ENCODE data around the gene SCN1A. TPM values are rescaled to one million over a fixed set of nuclear protein-coding genes. Genes with fewer than 3 reads are reported as not detected.

The SCN1A gene
- total and polyA plus RNA-seq, 2 of the 13 experiments (the other 11 are each of a cell fraction or from before 2014, with no cell fraction given), result 19.9 to 39.4 TPM

DNA sequence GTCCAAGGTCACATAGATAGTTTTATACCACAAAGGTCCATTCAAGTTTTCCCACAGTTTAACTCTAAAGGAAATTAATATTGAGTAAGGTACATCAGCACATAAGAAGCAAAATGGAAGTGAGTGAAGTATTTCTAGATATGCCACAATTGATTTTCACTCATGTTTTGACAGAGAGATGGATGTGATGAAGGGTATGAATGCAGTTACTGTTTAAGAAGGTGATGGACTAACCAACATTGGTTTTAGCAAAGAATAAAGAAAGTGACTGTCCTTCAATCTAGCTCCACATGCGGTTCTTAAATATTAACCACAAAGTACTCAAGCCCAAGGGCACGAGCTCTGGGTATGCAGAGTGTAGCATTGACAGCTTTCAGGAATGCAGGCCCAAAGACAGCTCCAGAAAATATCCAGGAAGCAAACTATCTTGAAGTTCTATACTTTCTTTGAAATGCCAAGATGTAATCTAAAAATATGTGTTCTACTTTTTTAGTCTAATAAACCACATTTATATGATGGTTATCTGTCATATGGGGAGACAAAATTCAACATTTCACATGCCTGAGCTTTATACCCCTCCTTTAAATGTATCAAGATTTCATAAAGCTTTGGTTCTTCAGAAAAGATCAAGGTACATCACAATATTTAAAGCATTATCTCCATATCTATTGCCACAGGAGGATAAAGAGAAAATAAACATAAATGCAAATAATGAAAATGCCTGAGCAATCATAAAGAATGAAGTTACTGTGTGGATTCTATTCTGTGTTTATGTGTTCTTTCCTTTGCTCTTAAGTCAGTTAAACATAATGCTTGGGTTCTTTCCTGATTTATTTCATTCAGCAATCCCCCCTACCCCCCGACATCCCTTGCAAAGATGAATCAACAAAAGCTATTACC is 6.7 kb upstream of the SCN1A start (continued):
- TF ChIP-seq, protein P1, sequence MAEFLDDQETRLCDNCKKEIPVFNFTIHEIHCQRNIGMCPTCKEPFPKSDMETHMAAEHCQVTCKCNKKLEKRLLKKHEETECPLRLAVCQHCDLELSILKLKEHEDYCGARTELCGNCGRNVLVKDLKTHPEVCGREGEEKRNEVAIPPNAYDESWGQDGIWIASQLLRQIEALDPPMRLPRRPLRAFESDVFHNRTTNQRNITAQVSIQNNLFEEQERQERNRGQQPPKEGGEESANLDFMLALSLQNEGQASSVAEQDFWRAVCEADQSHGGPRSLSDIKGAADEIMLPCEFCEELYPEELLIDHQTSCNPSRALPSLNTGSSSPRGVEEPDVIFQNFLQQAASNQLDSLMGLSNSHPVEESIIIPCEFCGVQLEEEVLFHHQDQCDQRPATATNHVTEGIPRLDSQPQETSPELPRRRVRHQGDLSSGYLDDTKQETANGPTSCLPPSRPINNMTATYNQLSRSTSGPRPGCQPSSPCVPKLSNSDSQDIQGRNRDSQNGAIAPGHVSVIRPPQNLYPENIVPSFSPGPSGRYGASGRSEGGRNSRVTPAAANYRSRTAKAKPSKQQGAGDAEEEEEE (CRISPR knock-in tag; IDR thresholded peaks at IDR 0.05; ENCODE audit: borderline replicate concordance), result no peak
- TF ChIP-seq ZFP36 (IDR thresholded peaks at IDR 0.05; ENCODE audit: borderline replicate concordance, low read depth, low read length, partially characterized antibody), result peak; percentile 21
- TF ChIP-seq, protein P2, sequence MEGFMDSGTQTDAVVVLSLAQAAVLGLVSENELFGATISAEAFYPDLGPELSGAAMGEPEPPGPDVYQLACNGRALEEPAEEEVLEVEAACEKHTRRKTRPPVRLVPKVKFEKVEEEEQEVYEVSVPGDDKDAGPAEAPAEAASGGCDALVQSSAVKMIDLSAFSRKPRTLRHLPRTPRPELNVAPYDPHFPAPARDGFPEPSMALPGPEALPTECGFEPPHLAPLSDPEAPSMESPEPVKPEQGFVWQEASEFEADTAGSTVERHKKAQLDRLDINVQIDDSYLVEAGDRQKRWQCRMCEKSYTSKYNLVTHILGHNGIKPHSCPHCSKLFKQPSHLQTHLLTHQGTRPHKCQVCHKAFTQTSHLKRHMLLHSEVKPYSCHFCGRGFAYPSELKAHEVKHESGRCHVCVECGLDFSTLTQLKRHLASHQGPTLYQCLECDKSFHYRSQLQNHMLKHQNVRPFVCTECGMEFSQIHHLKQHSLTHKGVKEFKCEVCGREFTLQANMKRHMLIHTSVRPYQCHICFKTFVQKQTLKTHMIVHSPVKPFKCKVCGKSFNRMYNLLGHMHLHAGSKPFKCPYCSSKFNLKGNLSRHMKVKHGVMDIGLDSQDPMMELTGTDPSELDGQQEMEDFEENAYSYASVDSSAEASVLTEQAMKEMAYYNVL (CRISPR knock-in tag; IDR thresholded peaks at IDR 0.05; ENCODE audit: borderline replicate concordance), result peak; percentile 80; the same call in 1 of the 2 replicates
- TF ChIP-seq ZKSCAN5 (CRISPR knock-in tag; IDR thresholded peaks at IDR 0.05), result peak; percentile 72
- TF ChIP-seq, protein P3, sequence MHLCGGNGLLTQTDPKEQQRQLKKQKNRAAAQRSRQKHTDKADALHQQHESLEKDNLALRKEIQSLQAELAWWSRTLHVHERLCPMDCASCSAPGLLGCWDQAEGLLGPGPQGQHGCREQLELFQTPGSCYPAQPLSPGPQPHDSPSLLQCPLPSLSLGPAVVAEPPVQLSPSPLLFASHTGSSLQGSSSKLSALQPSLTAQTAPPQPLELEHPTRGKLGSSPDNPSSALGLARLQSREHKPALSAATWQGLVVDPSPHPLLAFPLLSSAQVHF (CRISPR knock-in tag; IDR thresholded peaks at IDR 0.05), result no peak
- no peak for TF ChIP-seq ZNF263 (CRISPR knock-in tag; IDR thresholded peaks at IDR 0.05)
- TF ChIP-seq ZNF629 (CRISPR knock-in tag; conservative IDR thresholded peaks at IDR 0.05), result no peak
- TF ChIP-seq AGO2 (optimal IDR thresholded peaks at IDR 0.05; ENCODE audit: low read depth, low read length), result no peak
- TF ChIP-seq ZNF790 (CRISPR knock-in tag; IDR thresholded peaks at IDR 0.05; ENCODE audit: borderline replicate concordance), result no peak
- no peak for TF ChIP-seq NPAS2 (CRISPR knock-in tag; IDR thresholded peaks at IDR 0.05; ENCODE audit: borderline replicate concordance)
- no peak for TF ChIP-seq RFX5 (IDR thresholded peaks at IDR 0.05; ENCODE audit: low read depth, low read length)
- no peak for TF ChIP-seq ZNF781 (CRISPR knock-in tag; IDR thresholded peaks at IDR 0.05; ENCODE audit: borderline replicate concordance, not compliant biosample characterization)
- TF ChIP-seq ETV5 (CRISPR knock-in tag; IDR thresholded peaks at IDR 0.05; ENCODE audit: borderline replicate concordance), result peak; percentile 89
- no peak for TF ChIP-seq TRIM24 (CRISPR knock-in tag; IDR thresholded peaks at IDR 0.05)
- no peak for TF ChIP-seq ZNF615 (CRISPR knock-in tag; IDR thresholded peaks at IDR 0.05; ENCODE audit: borderline replicate concordance)
- no peak for TF ChIP-seq ZNF558 (CRISPR knock-in tag; IDR thresholded peaks at IDR 0.05; ENCODE audit: borderline replicate concordance)
- peak; percentile 83; the same call in 1 of the 2 replicates for TF ChIP-seq ZKSCAN8 (CRISPR knock-in tag; IDR thresholded peaks at IDR 0.05; ENCODE audit: borderline replicate concordance)
- peak; percentile 85 for TF ChIP-seq ZNF343 (CRISPR knock-in tag; IDR thresholded peaks at IDR 0.05)
- 0 out of 2 replicates have a peak, but pooled peaks have one; percentile 40 for TF ChIP-seq GFI1 (CRISPR knock-in tag; IDR thresholded peaks at IDR 0.05; ENCODE audit: borderline replicate concordance)
- TF ChIP-seq, protein P4, sequence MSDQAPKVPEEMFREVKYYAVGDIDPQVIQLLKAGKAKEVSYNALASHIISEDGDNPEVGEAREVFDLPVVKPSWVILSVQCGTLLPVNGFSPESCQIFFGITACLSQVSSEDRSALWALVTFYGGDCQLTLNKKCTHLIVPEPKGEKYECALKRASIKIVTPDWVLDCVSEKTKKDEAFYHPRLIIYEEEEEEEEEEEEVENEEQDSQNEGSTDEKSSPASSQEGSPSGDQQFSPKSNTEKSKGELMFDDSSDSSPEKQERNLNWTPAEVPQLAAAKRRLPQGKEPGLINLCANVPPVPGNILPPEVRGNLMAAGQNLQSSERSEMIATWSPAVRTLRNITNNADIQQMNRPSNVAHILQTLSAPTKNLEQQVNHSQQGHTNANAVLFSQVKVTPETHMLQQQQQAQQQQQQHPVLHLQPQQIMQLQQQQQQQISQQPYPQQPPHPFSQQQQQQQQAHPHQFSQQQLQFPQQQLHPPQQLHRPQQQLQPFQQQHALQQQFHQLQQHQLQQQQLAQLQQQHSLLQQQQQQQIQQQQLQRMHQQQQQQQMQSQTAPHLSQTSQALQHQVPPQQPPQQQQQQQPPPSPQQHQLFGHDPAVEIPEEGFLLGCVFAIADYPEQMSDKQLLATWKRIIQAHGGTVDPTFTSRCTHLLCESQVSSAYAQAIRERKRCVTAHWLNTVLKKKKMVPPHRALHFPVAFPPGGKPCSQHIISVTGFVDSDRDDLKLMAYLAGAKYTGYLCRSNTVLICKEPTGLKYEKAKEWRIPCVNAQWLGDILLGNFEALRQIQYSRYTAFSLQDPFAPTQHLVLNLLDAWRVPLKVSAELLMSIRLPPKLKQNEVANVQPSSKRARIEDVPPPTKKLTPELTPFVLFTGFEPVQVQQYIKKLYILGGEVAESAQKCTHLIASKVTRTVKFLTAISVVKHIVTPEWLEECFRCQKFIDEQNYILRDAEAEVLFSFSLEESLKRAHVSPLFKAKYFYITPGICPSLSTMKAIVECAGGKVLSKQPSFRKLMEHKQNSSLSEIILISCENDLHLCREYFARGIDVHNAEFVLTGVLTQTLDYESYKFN (CRISPR knock-in tag; conservative IDR thresholded peaks at IDR 0.05), result peak; percentile 99
- no peak; the same call in 1 of the 2 replicates for TF ChIP-seq KDM4B (CRISPR knock-in tag; IDR thresholded peaks at IDR 0.05)
